Stimulated activated CD4-positive, alpha-beta T cell treated with anti-CD3 and anti-CD28 coated beads, TNF-alpha, amount 100 ng/mL, for 24 hours (primary cell): ENCODE results near the gene PHF1.

Experiments
- DNase-seq, 3 experiments: peaks; one replicate each; pipeline ENCODE4 v3.0.0-alpha.2; 2020; ENCODE audit warnings: low read depth in 3 of 3

The PHF1 gene

GRCh38 chr6:33454009-33454946 is 43.5 kb downstream of the PHF1 start, which contains the start of gene ZBTB9:
Gene ZBTB9 (plus strand): TSS chr6:33454576. CDS start chr6:33455101, 525 bp downstream.
- DNase-seq: peak; percentile 87 to 94 (median 90)

GRCh38 chr6:33455051-33455450 is 44.2 kb downstream of the PHF1 start:
- no peak for DNase-seq

GRCh38 chr6:33456156-33456555 is 45.3 kb downstream of the PHF1 start:
- no peak for DNase-seq

GRCh38 chr6:33458676-33459075 is 47.9 kb downstream of the PHF1 start:
- DNase-seq: no peak

- no peak for DNase-seq
Observed at GRCh38 chr6:33459226-33459625, 48.4 kb downstream of the PHF1 start.
